HEK293 (cell line): ENCODE results near the gene CNIH3.

Experiments
- CTCF ChIA-PET: fragments of 350-600 bp; formaldehyde crosslinking; extraction: SDS; loops from one replicate; lab custom pipeline; 2021; ENCODE audit warnings: antibody characterized with exemption; lab: Yijun Ruan, JAX
- POLR2A ChIA-PET: fragments of 300-600 bp; formaldehyde crosslinking; extraction: SDS; loops from one replicate; lab custom pipeline; 2020; ENCODE audit warnings: antibody characterized with exemption, inconsistent platforms; lab: Yijun Ruan, JAX
- H3K27ac ChIP-seq: fragments of 200-500 bp; sonication (Bioruptor generic); 2 replicates; pipeline ENCODE4 v1.5.1; 2014; ENCODE audit warnings: low read depth, low read length, control low read depth, inconsistent platforms; ENCODE audit errors: extremely low read depth
- H3K36me3 ChIP-seq, 2 experiments: fragments of 200-500 bp in 1 of 2; sonication (Bioruptor generic) in 1 of 2; 1 replicate in 1 of 2; 2 replicates in 1 of 2; pipeline ENCODE4 v1.5.1; 2014 to 2017; ENCODE audit warnings: inconsistent platforms in 2 of 2, low read length in 2 of 2; ENCODE audit not compliant: control insufficient read depth in 2 of 2, insufficient read depth in 1 of 2
- H3K4me1 ChIP-seq: fragments of 200-500 bp; sonication (Bioruptor generic); 2 replicates; pipeline ENCODE4 v1.5.1; 2014; ENCODE audit warnings: mild to moderate bottlenecking, low read length, inconsistent platforms; ENCODE audit not compliant: control insufficient read depth, insufficient read depth
- H3K4me3 ChIP-seq: 2 replicates; pipeline ENCODE4 v1.5.1; 2011; ENCODE audit warnings: low read depth, mild to moderate bottlenecking, control low read depth, low read length, moderate library complexity
- H3K9me3 ChIP-seq: fragments of 200-500 bp; sonication (Bioruptor generic); 2 replicates; pipeline ENCODE4 v1.5.1; 2014; ENCODE audit warnings: low read depth, low read length, inconsistent platforms; ENCODE audit not compliant: control insufficient read depth, insufficient read depth
- GLI4 ChIP-seq: fragments of 450-650 bp; formaldehyde crosslinking; IDR thresholded peaks from 2 replicates; pipeline ENCODE4 v1.5.1; 2016; ENCODE audit warnings: missing biosample characterization, missing genetic modification characterization
- GLIS1 ChIP-seq: fragments of 450-650 bp; formaldehyde crosslinking; IDR thresholded peaks from 2 replicates; pipeline ENCODE4 v1.5.1; 2016; ENCODE audit warnings: missing biosample characterization, missing genetic modification characterization
- HOXC10 ChIP-seq: sonication (generic); formaldehyde crosslinking; IDR thresholded peaks from 2 replicates; pipeline ENCODE4 v1.8.1; 2023; ENCODE audit warnings: mild to moderate bottlenecking, missing genetic modification reagents
- ZNF169 ChIP-seq: fragments of 450-650 bp; formaldehyde crosslinking; IDR thresholded peaks from 2 replicates; pipeline ENCODE4 v1.5.1; 2016; ENCODE audit warnings: missing biosample characterization, missing genetic modification characterization
- ZNF214 ChIP-seq: fragments of 450-650 bp; formaldehyde crosslinking; IDR thresholded peaks from 2 replicates; pipeline ENCODE4 v1.5.1; 2017; ENCODE audit warnings: missing biosample characterization, mild to moderate bottlenecking, missing genetic modification characterization, borderline replicate concordance
- ZNF221 ChIP-seq: fragments of 450-650 bp; formaldehyde crosslinking; IDR thresholded peaks from 2 replicates; pipeline ENCODE4 v1.5.1; 2017; ENCODE audit warnings: missing biosample characterization, missing genetic modification characterization, borderline replicate concordance
- ZNF223 ChIP-seq: fragments of 450-650 bp; formaldehyde crosslinking; IDR thresholded peaks from 2 replicates; pipeline ENCODE4 v1.5.1; 2016; ENCODE audit warnings: missing biosample characterization, missing genetic modification characterization
- ZNF510 ChIP-seq: fragments of 450-650 bp; formaldehyde crosslinking; IDR thresholded peaks from 2 replicates; pipeline ENCODE4 v1.5.1; 2018; ENCODE audit warnings: mild to moderate bottlenecking, missing genetic modification characterization, missing biosample characterization; ENCODE audit not compliant: insufficient replicate concordance
- ZNF548 ChIP-seq: fragments of 450-650 bp; formaldehyde crosslinking; IDR thresholded peaks from 2 replicates; pipeline ENCODE4 v1.5.1; 2016; ENCODE audit warnings: missing biosample characterization, missing genetic modification characterization
- ZNF600 ChIP-seq: fragments of 450-650 bp; formaldehyde crosslinking; IDR thresholded peaks from 2 replicates; pipeline ENCODE4 v1.5.1; 2016; ENCODE audit warnings: missing biosample characterization, missing genetic modification characterization
- ZNF610 ChIP-seq: fragments of 450-650 bp; formaldehyde crosslinking; IDR thresholded peaks from 2 replicates; pipeline ENCODE4 v1.5.1; 2016; ENCODE audit warnings: missing biosample characterization, missing genetic modification characterization, borderline replicate concordance
- ZNF621 ChIP-seq: fragments of 450-650 bp; formaldehyde crosslinking; IDR thresholded peaks from 2 replicates; pipeline ENCODE4 v1.5.1; 2017; ENCODE audit warnings: missing biosample characterization, missing genetic modification characterization
- ZSCAN30 ChIP-seq: fragments of 450-650 bp; IDR thresholded peaks from 2 replicates; pipeline ENCODE4 v1.5.1; 2018; ENCODE audit warnings: missing biosample characterization, mild to moderate bottlenecking, missing genetic modification characterization, moderate library complexity
- TF ChIP-seq, protein P1 (sequence below): fragments of 450-650 bp; formaldehyde crosslinking; IDR thresholded peaks from 2 replicates; pipeline ENCODE4 v1.5.1; 2017; ENCODE audit warnings: missing biosample characterization, missing genetic modification characterization
- TF ChIP-seq, protein P2 (sequence below): fragments of 450-650 bp; formaldehyde crosslinking; IDR thresholded peaks from 2 replicates; pipeline ENCODE4 v1.5.0; 2017; ENCODE audit warnings: missing biosample characterization, missing genetic modification characterization, borderline replicate concordance
- TF ChIP-seq, protein P3 (sequence below): fragments of 450-650 bp; IDR thresholded peaks from 2 replicates; pipeline ENCODE4 v1.5.1; 2018; ENCODE audit warnings: missing biosample characterization, mild to moderate bottlenecking, missing genetic modification characterization
- TF ChIP-seq, protein P4 (sequence below): fragments of 450-650 bp; formaldehyde crosslinking; IDR thresholded peaks from 2 replicates; pipeline ENCODE4 v1.5.1; 2016; ENCODE audit warnings: missing biosample characterization, missing genetic modification characterization, borderline replicate concordance
- TF ChIP-seq, protein P5 (sequence below): fragments of 450-650 bp; formaldehyde crosslinking; IDR thresholded peaks from 2 replicates; pipeline ENCODE4; 2016; ENCODE audit warnings: missing biosample characterization, missing genetic modification characterization
- TF ChIP-seq, protein P6 (sequence below): fragments of 450-650 bp; formaldehyde crosslinking; IDR thresholded peaks from 2 replicates; pipeline ENCODE4 v1.5.1; 2017; ENCODE audit warnings: missing biosample characterization, missing genetic modification characterization

The CNIH3 gene

DNA sequence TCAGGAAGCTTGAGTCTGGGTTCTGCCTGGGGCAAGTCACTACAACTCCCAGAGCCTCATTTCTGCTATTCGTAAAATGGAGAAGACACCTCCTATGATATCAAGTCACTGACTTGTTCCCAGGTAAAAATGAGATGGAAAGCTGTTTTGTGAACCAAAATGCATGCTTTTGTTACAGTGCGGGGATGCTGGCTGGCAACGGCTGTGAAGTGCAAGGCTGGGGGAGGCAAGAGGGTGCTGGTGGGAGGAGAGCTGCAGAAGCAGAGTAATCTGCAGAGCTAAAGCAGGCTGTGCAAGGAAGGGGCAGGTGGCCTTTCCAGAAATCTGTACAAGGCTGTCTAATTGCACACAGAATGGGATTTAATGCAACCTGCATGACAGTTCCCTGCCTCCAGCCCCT, 150.9 kb downstream of the CNIH3 start:
- H3K36me3 ChIP-seq: no peaks in the 10 kb centered on the region
- ChIA-PET POLR2A (no interaction called here), CTCF (interaction anchor here (0.6 to 2.0 kb wide), 3 partner anchors 8 to 213 kb away, joined by 3 to 4 read pairs (median 3); no protein-coding TSS in a partner anchor)
- peaks cover 4% of the 10 kb centered on the region; the same call in 1 of the 2 replicates for H3K4me1 ChIP-seq
- H3K4me3 ChIP-seq: no peak overlapping the region
- no peak overlapping the region for H3K27ac ChIP-seq
- no peaks in the 10 kb centered on the region for H3K9me3 ChIP-seq
- TF ChIP-seq, protein P1, sequence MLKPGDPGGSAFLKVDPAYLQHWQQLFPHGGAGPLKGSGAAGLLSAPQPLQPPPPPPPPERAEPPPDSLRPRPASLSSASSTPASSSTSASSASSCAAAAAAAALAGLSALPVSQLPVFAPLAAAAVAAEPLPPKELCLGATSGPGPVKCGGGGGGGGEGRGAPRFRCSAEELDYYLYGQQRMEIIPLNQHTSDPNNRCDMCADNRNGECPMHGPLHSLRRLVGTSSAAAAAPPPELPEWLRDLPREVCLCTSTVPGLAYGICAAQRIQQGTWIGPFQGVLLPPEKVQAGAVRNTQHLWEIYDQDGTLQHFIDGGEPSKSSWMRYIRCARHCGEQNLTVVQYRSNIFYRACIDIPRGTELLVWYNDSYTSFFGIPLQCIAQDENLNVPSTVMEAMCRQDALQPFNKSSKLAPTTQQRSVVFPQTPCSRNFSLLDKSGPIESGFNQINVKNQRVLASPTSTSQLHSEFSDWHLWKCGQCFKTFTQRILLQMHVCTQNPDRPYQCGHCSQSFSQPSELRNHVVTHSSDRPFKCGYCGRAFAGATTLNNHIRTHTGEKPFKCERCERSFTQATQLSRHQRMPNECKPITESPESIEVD: no peak
- TF ChIP-seq, protein P2, sequence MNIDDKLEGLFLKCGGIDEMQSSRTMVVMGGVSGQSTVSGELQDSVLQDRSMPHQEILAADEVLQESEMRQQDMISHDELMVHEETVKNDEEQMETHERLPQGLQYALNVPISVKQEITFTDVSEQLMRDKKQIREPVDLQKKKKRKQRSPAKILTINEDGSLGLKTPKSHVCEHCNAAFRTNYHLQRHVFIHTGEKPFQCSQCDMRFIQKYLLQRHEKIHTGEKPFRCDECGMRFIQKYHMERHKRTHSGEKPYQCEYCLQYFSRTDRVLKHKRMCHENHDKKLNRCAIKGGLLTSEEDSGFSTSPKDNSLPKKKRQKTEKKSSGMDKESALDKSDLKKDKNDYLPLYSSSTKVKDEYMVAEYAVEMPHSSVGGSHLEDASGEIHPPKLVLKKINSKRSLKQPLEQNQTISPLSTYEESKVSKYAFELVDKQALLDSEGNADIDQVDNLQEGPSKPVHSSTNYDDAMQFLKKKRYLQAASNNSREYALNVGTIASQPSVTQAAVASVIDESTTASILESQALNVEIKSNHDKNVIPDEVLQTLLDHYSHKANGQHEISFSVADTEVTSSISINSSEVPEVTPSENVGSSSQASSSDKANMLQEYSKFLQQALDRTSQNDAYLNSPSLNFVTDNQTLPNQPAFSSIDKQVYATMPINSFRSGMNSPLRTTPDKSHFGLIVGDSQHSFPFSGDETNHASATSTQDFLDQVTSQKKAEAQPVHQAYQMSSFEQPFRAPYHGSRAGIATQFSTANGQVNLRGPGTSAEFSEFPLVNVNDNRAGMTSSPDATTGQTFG (tag by site-specific recombination): no peak
- TF ChIP-seq ZNF600 (tag by site-specific recombination): no peak
- no peak for TF ChIP-seq ZSCAN30 (tag by site-specific recombination)
- no peak for TF ChIP-seq ZNF510 (tag by site-specific recombination)
- TF ChIP-seq GLI4 (tag by site-specific recombination): no peak
- no peak for TF ChIP-seq HOXC10
- TF ChIP-seq GLIS1 (tag by site-specific recombination): no peak
- no peak for TF ChIP-seq ZNF169 (tag by site-specific recombination)
- no peak for TF ChIP-seq ZNF214 (tag by site-specific recombination)
- no peak for TF ChIP-seq ZNF223 (tag by site-specific recombination)
- TF ChIP-seq, protein P3, sequence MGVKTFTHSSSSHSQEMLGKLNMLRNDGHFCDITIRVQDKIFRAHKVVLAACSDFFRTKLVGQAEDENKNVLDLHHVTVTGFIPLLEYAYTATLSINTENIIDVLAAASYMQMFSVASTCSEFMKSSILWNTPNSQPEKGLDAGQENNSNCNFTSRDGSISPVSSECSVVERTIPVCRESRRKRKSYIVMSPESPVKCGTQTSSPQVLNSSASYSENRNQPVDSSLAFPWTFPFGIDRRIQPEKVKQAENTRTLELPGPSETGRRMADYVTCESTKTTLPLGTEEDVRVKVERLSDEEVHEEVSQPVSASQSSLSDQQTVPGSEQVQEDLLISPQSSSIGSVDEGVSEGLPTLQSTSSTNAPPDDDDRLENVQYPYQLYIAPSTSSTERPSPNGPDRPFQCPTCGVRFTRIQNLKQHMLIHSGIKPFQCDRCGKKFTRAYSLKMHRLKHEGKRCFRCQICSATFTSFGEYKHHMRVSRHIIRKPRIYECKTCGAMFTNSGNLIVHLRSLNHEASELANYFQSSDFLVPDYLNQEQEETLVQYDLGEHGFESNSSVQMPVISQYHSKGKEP (tag by site-specific recombination): no peak
- TF ChIP-seq ZNF610: no peak
- no peak for TF ChIP-seq ZNF621 (tag by site-specific recombination)
- TF ChIP-seq, protein P4, sequence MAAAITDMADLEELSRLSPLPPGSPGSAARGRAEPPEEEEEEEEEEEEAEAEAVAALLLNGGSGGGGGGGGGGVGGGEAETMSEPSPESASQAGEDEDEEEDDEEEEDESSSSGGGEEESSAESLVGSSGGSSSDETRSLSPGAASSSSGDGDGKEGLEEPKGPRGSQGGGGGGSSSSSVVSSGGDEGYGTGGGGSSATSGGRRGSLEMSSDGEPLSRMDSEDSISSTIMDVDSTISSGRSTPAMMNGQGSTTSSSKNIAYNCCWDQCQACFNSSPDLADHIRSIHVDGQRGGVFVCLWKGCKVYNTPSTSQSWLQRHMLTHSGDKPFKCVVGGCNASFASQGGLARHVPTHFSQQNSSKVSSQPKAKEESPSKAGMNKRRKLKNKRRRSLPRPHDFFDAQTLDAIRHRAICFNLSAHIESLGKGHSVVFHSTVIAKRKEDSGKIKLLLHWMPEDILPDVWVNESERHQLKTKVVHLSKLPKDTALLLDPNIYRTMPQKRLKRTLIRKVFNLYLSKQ (tag by site-specific recombination): no peak
- TF ChIP-seq, protein P5, sequence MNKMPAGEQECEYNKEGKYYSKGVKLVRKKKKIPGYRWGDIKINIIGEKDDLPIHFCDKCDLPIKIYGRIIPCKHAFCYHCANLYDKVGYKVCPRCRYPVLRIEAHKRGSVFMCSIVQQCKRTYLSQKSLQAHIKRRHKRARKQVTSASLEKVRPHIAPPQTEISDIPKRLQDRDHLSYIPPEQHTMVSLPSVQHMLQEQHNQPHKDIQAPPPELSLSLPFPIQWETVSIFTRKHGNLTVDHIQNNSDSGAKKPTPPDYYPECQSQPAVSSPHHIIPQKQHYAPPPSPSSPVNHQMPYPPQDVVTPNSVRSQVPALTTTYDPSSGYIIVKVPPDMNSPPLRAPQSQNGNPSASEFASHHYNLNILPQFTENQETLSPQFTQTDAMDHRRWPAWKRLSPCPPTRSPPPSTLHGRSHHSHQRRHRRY (tag by site-specific recombination): no peak
- TF ChIP-seq, protein P6, sequence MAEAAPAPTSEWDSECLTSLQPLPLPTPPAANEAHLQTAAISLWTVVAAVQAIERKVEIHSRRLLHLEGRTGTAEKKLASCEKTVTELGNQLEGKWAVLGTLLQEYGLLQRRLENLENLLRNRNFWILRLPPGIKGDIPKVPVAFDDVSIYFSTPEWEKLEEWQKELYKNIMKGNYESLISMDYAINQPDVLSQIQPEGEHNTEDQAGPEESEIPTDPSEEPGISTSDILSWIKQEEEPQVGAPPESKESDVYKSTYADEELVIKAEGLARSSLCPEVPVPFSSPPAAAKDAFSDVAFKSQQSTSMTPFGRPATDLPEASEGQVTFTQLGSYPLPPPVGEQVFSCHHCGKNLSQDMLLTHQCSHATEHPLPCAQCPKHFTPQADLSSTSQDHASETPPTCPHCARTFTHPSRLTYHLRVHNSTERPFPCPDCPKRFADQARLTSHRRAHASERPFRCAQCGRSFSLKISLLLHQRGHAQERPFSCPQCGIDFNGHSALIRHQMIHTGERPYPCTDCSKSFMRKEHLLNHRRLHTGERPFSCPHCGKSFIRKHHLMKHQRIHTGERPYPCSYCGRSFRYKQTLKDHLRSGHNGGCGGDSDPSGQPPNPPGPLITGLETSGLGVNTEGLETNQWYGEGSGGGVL (tag by site-specific recombination): no peak
- TF ChIP-seq ZNF221 (tag by site-specific recombination): no peak
- TF ChIP-seq ZNF548 (tag by site-specific recombination): no peak
- TF ChIP-seq, all 188 proteins: peak for 0
